Lung (tissue), 12 donors: ENCODE results near the gene CFAP43. TPM values are rescaled to one million over a fixed set of nuclear protein-coding genes. Genes with fewer than 3 reads are reported as not detected.

Source experiments
- ATAC-seq: fragments of 200-7000 bp; cut with Tn5 transposase; one replicate; pipeline ENCODE4 v1.9.1; 2020; ENCODE audit warnings: moderate number of reproducible peaks; ENCODE audit not compliant: insufficient read depth, low FRiP score
- DNase-seq, 3 donors: peaks; one replicate each; pipeline ENCODE4 v3.0.0-alpha.2; 2013 to 2017
- H3K27ac ChIP-seq, 2 donors: one replicate each; pipeline ENCODE4 v1.5.1; 2013; ENCODE audit warnings: mild to moderate bottlenecking in 2 of 2, moderate library complexity in 2 of 2, control low read depth in 1 of 2, inconsistent platforms in 1 of 2, low read depth in 1 of 2, low read length in 1 of 2
- H3K27me3 ChIP-seq, 3 donors: one replicate each; pipeline ENCODE4 v1.5.1; 2013; ENCODE audit warnings: low read length in 2 of 3; ENCODE audit not compliant: control insufficient read depth in 3 of 3, insufficient read depth in 3 of 3
- H3K36me3 ChIP-seq, 4 donors: one replicate each; pipeline ENCODE4 v1.5.1; 2013; ENCODE audit warnings: low read length in 4 of 4, mild to moderate bottlenecking in 1 of 4, moderate library complexity in 1 of 4; ENCODE audit not compliant: control insufficient read depth in 4 of 4, insufficient read depth in 4 of 4
- H3K4me1 ChIP-seq, 5 donors: one replicate each; pipeline ENCODE4 v1.5.1; 2013; ENCODE audit warnings: low read length in 5 of 5, mild to moderate bottlenecking in 2 of 5, moderate library complexity in 1 of 5; ENCODE audit not compliant: control insufficient read depth in 5 of 5, insufficient read depth in 5 of 5
- H3K4me3 ChIP-seq: one replicate; pipeline ENCODE4 v1.5.1; 2013; ENCODE audit warnings: mild to moderate bottlenecking, control low read depth, moderate library complexity
- H3K9ac ChIP-seq, 2 donors: one replicate each; pipeline ENCODE4 v1.5.1; 2013; ENCODE audit warnings: low read length in 2 of 2, control low read depth in 1 of 2; ENCODE audit not compliant: insufficient read depth in 1 of 2
- H3K9me3 ChIP-seq, 4 donors: one replicate each; pipeline ENCODE4 v1.5.1; 2013; ENCODE audit warnings: low read length in 3 of 4, mild to moderate bottlenecking in 1 of 4, moderate library complexity in 1 of 4; ENCODE audit not compliant: control insufficient read depth in 4 of 4, insufficient read depth in 3 of 4
- CTCF ChIP-seq: IDR thresholded peaks from 2 replicates; pipeline ENCODE4 v1.5.1; 2012; ENCODE audit warnings: mild to moderate bottlenecking; ENCODE audit errors: control extremely low read depth, extremely low read depth
- WGBS, 2 donors: extraction: QIAGEN DNeasy Blood & Tissue Kit; methylation state at CpG; one replicate each; pipeline ENCODE4 v1.1.7; 2013; 5-methylcytosine and 5-hydroxymethylcytosine counted together
- polyA plus RNA-seq, 2 donors: library from polyadenylated mRNA; stranded (reverse); fragments of 200-250 nt; gene quantifications; one replicate each; pipeline ENCODE4 v1.2.1, GENCODE V29; 2013
- total RNA-seq, 2 donors: library from RNA; depleted of rRNA in 1 of 2; stranded (reverse); fragments of >200 nt in 1 of 2; gene quantifications; one replicate each; pipeline ENCODE4 v1.2.1, GENCODE V29; 2014 to 2021
- donor health status: control.
- donor health status: control.
- donor health status: Bipolar disorder and iron deficiency.
- donor health status: healthy.
- donor health status: DM: yes; HTN: yes; CAD: no.

The CFAP43 gene
- total and polyA plus RNA-seq, 4 donors = 8.4 to 71.6 (median 20.1) TPM

GRCh38 chr10:104208730-104209129 is 23.4 kb downstream of the CFAP43 start:
- ATAC-seq (no peak), DNase-seq (no peak)
- Histone ChIP-seq H3K9ac (no peak overlapping the region), H3K27ac (no peak overlapping the region), H3K27me3 (no peaks in the 10 kb centered on the region), H3K36me3 (no peaks in the 10 kb centered on the region), H3K4me3 (no peak overlapping the region), H3K4me1 (no peaks in the 10 kb centered on the region), H3K9me3 (no peaks in the 10 kb centered on the region)
- WGBS, 2 donors = 57 to 64% methylated on average over 3 of the region's 3 CpGs
- TF ChIP-seq CTCF = no peak

- Histone ChIP-seq H3K9me3 (no peaks in the 10 kb centered on the region), H3K4me1 (no peaks in the 10 kb centered on the region), H3K27me3 (no peaks in the 10 kb centered on the region), H3K4me3 (no peak overlapping the region), H3K9ac (no peak overlapping the region), H3K36me3 (no peaks in the 10 kb centered on the region), H3K27ac (no peak overlapping the region)
- no peak for ATAC-seq
- DNase-seq = no peak
- 96 to 100% methylated on average over 2 of the region's 2 CpGs for WGBS, 2 donors
- TF ChIP-seq CTCF = no peak
Measured at GRCh38 chr10:104202231-104202630, 29.9 kb downstream of the CFAP43 start.

DNA sequence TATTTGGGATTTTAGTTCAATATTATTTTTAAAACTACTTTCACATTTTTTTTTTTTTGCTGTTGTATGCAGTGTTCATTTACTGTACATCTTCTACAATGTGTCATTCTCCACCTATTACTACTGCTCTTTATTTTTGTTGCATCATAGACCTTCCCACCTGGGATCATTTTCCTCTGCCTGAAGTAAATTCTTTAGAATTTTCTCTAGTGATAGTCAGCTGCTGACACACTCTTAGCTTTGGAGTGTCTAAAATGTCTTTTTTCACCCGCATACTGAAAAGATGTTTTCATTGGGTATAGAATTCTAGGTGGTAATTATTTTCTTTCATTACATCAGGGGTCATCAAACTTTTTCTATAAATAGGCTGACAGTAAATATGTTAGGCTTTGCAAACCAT is 30.5 kb downstream of the CFAP43 start:
- Histone ChIP-seq H3K9me3 (no peaks in the 10 kb centered on the region), H3K36me3 (no peaks in the 10 kb centered on the region), H3K27ac (no peak overlapping the region), H3K4me3 (no peak overlapping the region), H3K4me1 (no peaks in the 10 kb centered on the region), H3K9ac (no peak overlapping the region), H3K27me3 (no peaks in the 10 kb centered on the region)
- ATAC-seq (no peak), DNase-seq (no peak)
- no peak for TF ChIP-seq CTCF
- 97 to 99% methylated on average over 1 of the region's 1 CpG for WGBS, 2 donors

DNA sequence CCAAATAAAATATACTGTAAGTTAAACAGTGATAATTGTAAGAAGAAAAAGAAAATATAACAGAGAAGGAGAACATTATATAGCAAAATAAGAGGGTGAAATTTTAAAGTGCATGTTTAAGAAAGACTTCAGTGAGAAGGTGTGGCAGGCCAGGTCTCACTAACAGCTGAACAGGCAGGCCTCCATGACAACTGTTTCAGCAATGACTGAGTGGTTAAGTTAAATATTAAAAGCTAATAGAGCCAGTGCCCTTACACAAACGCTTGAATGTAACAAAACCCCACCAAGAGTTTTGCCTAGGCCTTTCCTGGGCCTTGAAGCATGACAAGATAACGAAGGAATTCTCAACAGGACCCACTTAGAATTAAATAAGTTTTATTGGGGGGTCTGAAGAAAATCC is 32.6 kb downstream of the CFAP43 start:
- Histone ChIP-seq H3K36me3 (no peaks in the 10 kb centered on the region), H3K4me3 (no peak overlapping the region), H3K27me3 (peaks cover 0 to 4% (median 3%) of the 10 kb centered on the region in 3 donors), H3K9ac (no peak overlapping the region), H3K9me3 (no peaks in the 10 kb centered on the region), H3K27ac (no peak overlapping the region), H3K4me1 (no peaks in the 10 kb centered on the region)
- ATAC-seq = no peak
- 74 to 98% methylated on average over 2 of the region's 2 CpGs for WGBS, 2 donors
- DNase-seq = peak in 2 of 3 donors; percentile 11 to 37
- TF ChIP-seq CTCF = no peak
